H1 (cell line): ENCODE measurements around the gene ZNF689. TPM values are rescaled to one million over a fixed set of nuclear protein-coding genes. Genes with fewer than 3 reads are reported as not detected.

ENCODE experiments used
- CTCF ChIA-PET: fragments of 300-600 bp; sonication (Branson Sonifier 250); formaldehyde crosslinking; loops from one replicate; lab custom pipeline; 2021; ENCODE audit not compliant: partially characterized antibody; lab: Charles Lee
- POLR2A ChIA-PET: fragments of 300-600 bp; sonication (Branson Sonifier 250); formaldehyde crosslinking; loops from one replicate; lab custom pipeline; 2021; ENCODE audit warnings: inconsistent platforms; ENCODE audit not compliant: partially characterized antibody; lab: Charles Lee
- DNase-seq, 2 experiments: peaks; one replicate each; pipeline versions ENCODE4 v3.0.0 to v3.0.0-alpha.2; 2010 to 2022; ENCODE audit warnings: low spot score in 2 of 2, low read depth in 1 of 2, mixed read lengths in 1 of 2
- FAIRE-seq: peaks from 2 replicates; lab custom pipeline; 2011; peaks lifted over from hg19 to GRCh38; lab: Jason Lieb, UNC
- H2AFZ ChIP-seq: 2 replicates; pipeline ENCODE4 v1.8.1; 2012; ENCODE audit warnings: low read length, inconsistent platforms
- H2AK5ac ChIP-seq: 2 replicates; pipeline ENCODE4 v1.6.1; 2013; ENCODE audit warnings: low read depth, low read length
- H2BK120ac ChIP-seq: replicated peaks from 2 replicates; pipeline ENCODE3; 2013; ENCODE audit warnings: low read depth, low read length, inconsistent platforms
- H2BK12ac ChIP-seq: 2 replicates; pipeline ENCODE4 v1.6.1; 2013; ENCODE audit warnings: low read depth, low read length
- H2BK15ac ChIP-seq: 2 replicates; pipeline ENCODE4 v1.6.1; 2013; ENCODE audit warnings: low read length
- H2BK20ac ChIP-seq: 2 replicates; pipeline ENCODE4 v1.6.1; 2013; ENCODE audit warnings: low read length
- H2BK5ac ChIP-seq: 2 replicates; pipeline ENCODE4 v1.6.1; 2013; ENCODE audit warnings: low read depth, low read length
- H3K14ac ChIP-seq: 2 replicates; pipeline ENCODE4 v1.6.1; 2013; ENCODE audit warnings: inconsistent platforms; ENCODE audit not compliant: insufficient read length
- H3K18ac ChIP-seq: 2 replicates; pipeline ENCODE4 v1.6.1; 2013; ENCODE audit warnings: low read length; ENCODE audit errors: extremely low read depth
- H3K23ac ChIP-seq: 2 replicates; pipeline ENCODE4 v1.6.1; 2013; ENCODE audit warnings: inconsistent platforms; ENCODE audit not compliant: insufficient read length
- H3K23me2 ChIP-seq: 2 replicates; pipeline ENCODE4 v1.6.1; 2013; ENCODE audit warnings: low read depth, low read length
- H3K27ac ChIP-seq: 2 replicates; pipeline ENCODE4 v1.6.1; 2011; ENCODE audit warnings: low read depth, low read length, inconsistent platforms
- H3K27me3 ChIP-seq, 4 experiments: replicated peaks in 1 of 4; 1 replicate in 1 of 4; 2 replicates in 3 of 4; pipeline versions ENCODE4 v1.6.1 to v1.8.1; 2011 to 2013; ENCODE audit warnings: low read length in 3 of 4, mild to moderate bottlenecking in 3 of 4, inconsistent platforms in 2 of 4, mixed read lengths in 2 of 4, moderate library complexity in 1 of 4; ENCODE audit not compliant: control insufficient read depth in 3 of 4, insufficient read depth in 3 of 4; ENCODE audit errors: extremely low read depth in 1 of 4
- H3K36me3 ChIP-seq, 4 experiments: 2 replicates each; pipeline versions ENCODE4 v1.6.1 to v1.8.1; 2011 to 2013; ENCODE audit warnings: mild to moderate bottlenecking in 4 of 4, low read length in 3 of 4, moderate library complexity in 2 of 4, control low read depth in 1 of 4, inconsistent platforms in 1 of 4; ENCODE audit not compliant: insufficient read depth in 4 of 4, control insufficient read depth in 2 of 4
- H3K4ac ChIP-seq: replicated peaks from 2 replicates; pipeline ENCODE3; 2013; ENCODE audit warnings: low read length, low read depth, mixed read lengths, inconsistent platforms; ENCODE audit not compliant: insufficient read length
- H3K4me1 ChIP-seq, 4 experiments: replicated peaks in 1 of 4; 1 replicate in 1 of 4; 2 replicates in 3 of 4; pipeline versions ENCODE4 v1.6.1 to v1.8.1; 2011 to 2013; ENCODE audit warnings: low read length in 3 of 4, inconsistent platforms in 2 of 4, mixed read lengths in 1 of 4; ENCODE audit not compliant: insufficient read depth in 4 of 4, control insufficient read depth in 3 of 4
- H3K4me2 ChIP-seq, 2 experiments: 2 replicates each; pipeline versions ENCODE4 v1.6.1 to v1.8.1; 2011 to 2013; ENCODE audit warnings: low read depth in 2 of 2, low read length in 2 of 2, control low read depth in 1 of 2, inconsistent platforms in 1 of 2, mild to moderate bottlenecking in 1 of 2; ENCODE audit not compliant: insufficient read depth in 1 of 2
- H3K4me3 ChIP-seq, 4 experiments: fragments of 200-600, 300-600 bp in 1 of 4; sonication (generic), shearing (Covaris generic), sonication (Bioruptor Twin) in 1 of 4; 2 replicates each; pipeline versions ENCODE4 v1.5.1 to v1.8.1; 2011 to 2016; ENCODE audit warnings: low read length in 4 of 4, low read depth in 3 of 4, control low read depth in 2 of 4, inconsistent platforms in 2 of 4, mild to moderate bottlenecking in 2 of 4, mixed read lengths in 1 of 4, moderate library complexity in 1 of 4; ENCODE audit not compliant: insufficient read depth in 2 of 4; ENCODE audit errors: extremely low read depth in 1 of 4
- H3K56ac ChIP-seq: replicated peaks from 2 replicates; pipeline ENCODE3; 2013; ENCODE audit warnings: low read depth, mild to moderate bottlenecking, mixed read lengths, low read length, inconsistent platforms; ENCODE audit not compliant: insufficient read length
- H3K79me1 ChIP-seq: 2 replicates; pipeline ENCODE4 v1.6.1; 2013; ENCODE audit warnings: low read depth, low read length, control low read depth
- H3K79me2 ChIP-seq, 2 experiments: 2 replicates each; pipeline versions ENCODE4 v1.6.1 to v1.8.1; 2012 to 2013; ENCODE audit warnings: low read length in 2 of 2, mild to moderate bottlenecking in 2 of 2, inconsistent platforms in 1 of 2; ENCODE audit not compliant: insufficient read depth in 2 of 2, control insufficient read depth in 1 of 2
- H3K9ac ChIP-seq, 4 experiments: replicated peaks in 1 of 4; 1 replicate in 1 of 4; 2 replicates in 3 of 4; pipeline versions ENCODE4 v1.6.1 to v1.8.1; 2011 to 2013; ENCODE audit warnings: low read depth in 3 of 4, low read length in 3 of 4, control low read depth in 2 of 4, mild to moderate bottlenecking in 2 of 4, moderate library complexity in 2 of 4, inconsistent platforms in 1 of 4; ENCODE audit errors: extremely low read depth in 1 of 4
- H3K9me3 ChIP-seq, 2 experiments: 2 replicates each; pipeline versions ENCODE4 v1.6.1 to v1.8.1; 2012 to 2013; ENCODE audit warnings: mild to moderate bottlenecking in 2 of 2, moderate library complexity in 2 of 2, control low read depth in 1 of 2, inconsistent platforms in 1 of 2, low read depth in 1 of 2, low read length in 1 of 2, mixed read lengths in 1 of 2; ENCODE audit not compliant: insufficient read depth in 2 of 2
- H4K20me1 ChIP-seq, 2 experiments: replicated peaks in 1 of 2; 2 replicates each; pipeline versions ENCODE3 to v1.8.1; 2011 to 2013; ENCODE audit warnings: inconsistent platforms in 2 of 2, low read length in 2 of 2, mild to moderate bottlenecking in 1 of 2; ENCODE audit not compliant: insufficient read depth in 2 of 2, control insufficient read depth in 1 of 2
- H4K5ac ChIP-seq: 2 replicates; pipeline ENCODE4 v1.6.1; 2013; ENCODE audit warnings: low read length, low read depth, mixed read lengths, inconsistent platforms; ENCODE audit not compliant: insufficient read length
- H4K8ac ChIP-seq: 2 replicates; pipeline ENCODE4 v1.8.0; 2013; ENCODE audit warnings: mild to moderate bottlenecking, moderate library complexity, low read length, inconsistent platforms; ENCODE audit not compliant: insufficient read depth; ENCODE audit errors: extremely low read depth
- H4K91ac ChIP-seq: replicated peaks from 2 replicates; pipeline ENCODE3; 2013; ENCODE audit warnings: low read length, mixed read lengths, inconsistent platforms; ENCODE audit not compliant: insufficient read length
- ASH2L ChIP-seq: fragments of 200-600, 300-600 bp; sonication (generic); IDR thresholded peaks from one replicate; pipeline ENCODE4 v1.7.1; 2017; ENCODE audit warnings: low read length
- JUN ChIP-seq: IDR thresholded peaks from 2 replicates; pipeline ENCODE4 v1.6.1; 2011; ENCODE audit warnings: low read depth, mild to moderate bottlenecking, improper control_type of control experiment, low read length
- MAX ChIP-seq: IDR thresholded peaks from 2 replicates; pipeline ENCODE4 v1.6.1; 2012; ENCODE audit warnings: inconsistent platforms
- NRF1 ChIP-seq: IDR thresholded peaks from 2 replicates; pipeline ENCODE4 v1.6.1; 2011; ENCODE audit warnings: mild to moderate bottlenecking, low read depth, low read length, improper control_type of control experiment
- POLR2A ChIP-seq, 2 experiments: IDR thresholded peaks; 1 replicate in 1 of 2; 2 replicates in 1 of 2; pipeline ENCODE4 v1.6.1; 2011; ENCODE audit warnings: low read depth in 2 of 2, low read length in 2 of 2, mild to moderate bottlenecking in 2 of 2; ENCODE audit errors: control extremely low read depth in 1 of 2
- POLR2AphosphoS5 ChIP-seq: IDR thresholded peaks from 2 replicates; pipeline ENCODE4 v1.6.1; 2011; ENCODE audit warnings: low read depth, low read length
- RBBP5 ChIP-seq: IDR thresholded peaks from 2 replicates; pipeline ENCODE4 v1.7.1; 2012; ENCODE audit warnings: low read depth, mild to moderate bottlenecking, inconsistent platforms, low read length, moderate library complexity, borderline replicate concordance
- RNF2 ChIP-seq: fragments of 200-900, 300-1000 bp; sonication (generic); IDR thresholded peaks from 2 replicates; pipeline ENCODE4 v1.7.1; 2016; ENCODE audit warnings: borderline replicate concordance, low read depth, mild to moderate bottlenecking, antibody characterized with exemption, low read length; ENCODE audit not compliant: poor library complexity, severe bottlenecking; ENCODE audit errors: missing control alignments
- SRF ChIP-seq: IDR thresholded peaks from 2 replicates; pipeline ENCODE4 v1.6.1; 2011; ENCODE audit warnings: mild to moderate bottlenecking, low read depth, low read length, moderate library complexity
- SUZ12 ChIP-seq: fragments of 200-600 bp; sonication (generic); IDR thresholded peaks from 2 replicates; pipeline ENCODE4 v1.6.1; 2012; ENCODE audit warnings: mild to moderate bottlenecking, inconsistent platforms, low read length, moderate library complexity, mixed read lengths
- WGBS, 2 experiments: shearing (Covaris generic) in 1 of 2; methylation state at CpG; one replicate each; pipeline versions ENCODE4 v1.1.6 to v1.1.7; 2013 to 2015; ENCODE audit warnings: low lambda C conversion rate in 2 of 2, mixed read lengths in 2 of 2, inconsistent platforms in 1 of 2, low coverage in 1 of 2, missing lambda C conversion rate in 1 of 2; ENCODE audit not compliant: insufficient replicate concordance in 2 of 2, insufficient coverage in 1 of 2, insufficient read length in 1 of 2; ENCODE audit errors: extremely low coverage in 1 of 2, missing lambda C conversion rate in 1 of 2; 5-methylcytosine and 5-hydroxymethylcytosine counted together
- polyA plus RNA-seq, 7 experiments: library from polyadenylated mRNA; depleted of rRNA in 3 of 7; stranded (reverse) in 5 of 7; unstranded in 2 of 7; fragments of >200 nt in 5 of 7; fragments of 200-250 nt in 2 of 7; gene quantifications; 1 replicate in 5 of 7; 2 replicates in 1 of 7; 4 replicates in 1 of 7; pipeline versions ENCODE4 v1.2.1 to v1.2.3, GENCODE V29; 2011 to 2013; ENCODE audit warnings: missing spikeins in 2 of 7, mixed read lengths in 2 of 7
- total RNA-seq: library from RNA; stranded (reverse); fragmentation: NEBNext Ultra II Directional; extraction: Animal tissue kit (Norgen Biotek cat#: 25700); gene quantifications from 2 replicates; pipeline ENCODE4 v1.2.1, GENCODE V29; 2021

ZNF689 gene
- total and polyA plus RNA-seq, 2 of the 8 experiments (the other 6 are each of a cell fraction or from before 2014, with no cell fraction given) = 14.3 to 15.3 TPM

- H3K14ac ChIP-seq = no peak within 1 kb of the TSS
- peak within 1 kb of the TSS; percentile 88; the same call in 1 of the 2 replicates for H2BK15ac ChIP-seq
- H3K9ac ChIP-seq = peak within 1 kb of the TSS; percentile 61 to 83 (median 76); a peak in 6 of 7 replicates
- H4K20me1 ChIP-seq = peaks cover 16 to 29% of the 10 kb centered on the region in 2 experiments
- H3K23ac ChIP-seq = no peak within 1 kb of the TSS
- H2BK12ac ChIP-seq = peak within 1 kb of the TSS; percentile 95
- peak within 1 kb of the TSS; percentile 94; the same call in 1 of the 2 replicates for H4K8ac ChIP-seq
- H3K79me1 ChIP-seq = no peaks in the 10 kb centered on the region
- H3K4me2 ChIP-seq = peak within 1 kb of the TSS; percentile 71 to 73
- H3K23me2 ChIP-seq = peaks cover 12% of the 10 kb centered on the region; the same call in 1 of the 2 replicates
- H2BK120ac ChIP-seq = no peak within 1 kb of the TSS
- H2BK20ac ChIP-seq = no peak within 1 kb of the TSS
- H3K56ac ChIP-seq = no peak within 1 kb of the TSS
- H3K27ac ChIP-seq = peak within 1 kb of the TSS; percentile 91
- peak within 1 kb of the TSS; percentile 61 to 96 (median 78) for H3K4me3 ChIP-seq
- peaks cover 2 to 13% (median 6%) of the 10 kb centered on the region in 4 experiments; a peak in 6 of 7 replicates for H3K4me1 ChIP-seq
- CTCF ChIA-PET = interaction anchor here (0.7 to 2.6 kb wide), 4 partner anchors 20 to 260 kb away, joined by 3 to 10 read pairs (median 4); no protein-coding TSS in a partner anchor
- DNase-seq = peak; percentile 98 to 100
- peak within 1 kb of the TSS; percentile 97 for H2BK5ac ChIP-seq
- FAIRE-seq = peak; percentile 89
- H3K36me3 ChIP-seq = peaks cover 0 to 3% (median 0%) of the 10 kb centered on the region in 4 experiments; a peak in 3 of 8 replicates
- 2% methylated on average over 70 of the region's 86 CpGs; no CpG with 5 or more reads in 1 of the 2 experiments for WGBS, 2 experiments
- POLR2A ChIA-PET = interaction anchor here (0.6 to 3.2 kb wide), 13 partner anchors 17 to 244 kb away, joined by 3 to 14 read pairs (median 5); partner anchors contain the start of genes CTF1, PHKG2 and SRCAP
- no peaks in the 10 kb centered on the region for H3K79me2 ChIP-seq
- no peak within 1 kb of the TSS for H2AK5ac ChIP-seq
- peak within 1 kb of the TSS; percentile 91 for H4K5ac ChIP-seq
- H3K27me3 ChIP-seq = peaks cover 2 to 35% (median 22%) of the 10 kb centered on the region in 4 experiments
- peak within 1 kb of the TSS; percentile 83; the same call in 1 of the 2 replicates for H2AFZ ChIP-seq
- H4K91ac ChIP-seq = peak within 1 kb of the TSS; percentile 70
- peak within 1 kb of the TSS; percentile 90 for H3K18ac ChIP-seq
- no peaks in the 10 kb centered on the region for H3K9me3 ChIP-seq
- H3K4ac ChIP-seq = no peak within 1 kb of the TSS
- TF ChIP-seq SRF (peak; percentile 70), POLR2AphosphoS5 (peak; percentile 58), NRF1 (peak; percentile 54), RBBP5 (peak; percentile 67; the same call in 1 of the 2 replicates), POLR2A (IDR thresholded peaks at IDR 0.05; ENCODE audit: control extremely low read depth in 1 of 2, low read depth in 2 of 2, low read length in 2 of 2) (0 out of 3 replicates have a peak, but pooled peaks of 1 of the 2 experiments have one; percentile 43), SUZ12 (peak; percentile 49; the same call in 1 of the 2 replicates), JUN (no peak), MAX (0 out of 2 replicates have a peak, but pooled peaks have one; percentile 17), RNF2 (no peak), ASH2L (peak; percentile 35)
Measured at GRCh38 chr16:30657866-30658730, 47.9 kb upstream of the ZNF689 start, which contains the start of gene FBRS. FBRS (plus strand) TSS chr16:30658431; CDS start chr16:30659519, 1,088 bp downstream.
